ENCODE measurements around the gene RNF227.

DNA sequence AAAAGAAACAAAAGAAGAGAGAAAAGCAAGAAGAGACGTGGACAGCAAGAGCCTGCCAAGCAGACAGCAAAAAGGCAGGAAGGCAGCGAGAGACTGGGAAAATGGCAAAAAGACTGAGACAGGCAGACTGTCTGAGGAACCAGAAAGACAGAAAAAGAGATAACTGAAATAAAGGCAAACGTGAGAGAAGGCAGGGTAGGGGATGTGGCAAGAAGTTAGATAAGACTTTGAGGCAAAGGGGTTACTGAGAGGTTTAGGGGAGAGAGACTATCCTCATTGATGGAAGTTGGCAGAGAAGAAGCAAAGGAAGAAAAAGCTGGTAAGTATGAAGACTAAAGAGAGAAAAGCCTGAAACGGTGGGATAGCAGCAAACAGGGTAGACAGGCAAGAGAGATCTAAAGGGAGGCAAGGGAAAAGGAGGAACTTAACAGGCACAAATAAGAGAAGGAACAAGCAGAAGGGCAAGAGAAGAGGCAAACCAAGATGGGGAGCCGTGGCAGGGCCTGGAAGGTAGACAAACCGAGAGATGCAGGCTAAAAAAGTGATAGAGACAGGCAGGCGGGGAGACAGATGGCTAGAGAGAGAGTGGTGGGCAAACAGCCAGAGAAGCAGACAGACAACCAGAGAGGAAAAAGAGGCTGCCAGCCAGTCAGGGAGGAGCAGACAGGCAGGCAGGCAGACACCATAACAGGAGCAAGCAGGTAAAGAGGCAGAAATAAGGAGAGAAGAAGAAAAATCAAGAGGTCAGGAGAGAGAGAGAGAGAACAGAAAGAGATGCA is 34.6 kb downstream of the RNF227 start:
- TF ChIP-seq, protein P1, sequence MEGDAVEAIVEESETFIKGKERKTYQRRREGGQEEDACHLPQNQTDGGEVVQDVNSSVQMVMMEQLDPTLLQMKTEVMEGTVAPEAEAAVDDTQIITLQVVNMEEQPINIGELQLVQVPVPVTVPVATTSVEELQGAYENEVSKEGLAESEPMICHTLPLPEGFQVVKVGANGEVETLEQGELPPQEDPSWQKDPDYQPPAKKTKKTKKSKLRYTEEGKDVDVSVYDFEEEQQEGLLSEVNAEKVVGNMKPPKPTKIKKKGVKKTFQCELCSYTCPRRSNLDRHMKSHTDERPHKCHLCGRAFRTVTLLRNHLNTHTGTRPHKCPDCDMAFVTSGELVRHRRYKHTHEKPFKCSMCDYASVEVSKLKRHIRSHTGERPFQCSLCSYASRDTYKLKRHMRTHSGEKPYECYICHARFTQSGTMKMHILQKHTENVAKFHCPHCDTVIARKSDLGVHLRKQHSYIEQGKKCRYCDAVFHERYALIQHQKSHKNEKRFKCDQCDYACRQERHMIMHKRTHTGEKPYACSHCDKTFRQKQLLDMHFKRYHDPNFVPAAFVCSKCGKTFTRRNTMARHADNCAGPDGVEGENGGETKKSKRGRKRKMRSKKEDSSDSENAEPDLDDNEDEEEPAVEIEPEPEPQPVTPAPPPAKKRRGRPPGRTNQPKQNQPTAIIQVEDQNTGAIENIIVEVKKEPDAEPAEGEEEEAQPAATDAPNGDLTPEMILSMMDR (IDR thresholded peaks at IDR 0.05; ENCODE audit: low read depth, low read length, poor library complexity, severe bottlenecking), result no peak
- no peak for TF ChIP-seq EZH2phosphoT487 (IDR thresholded peaks at IDR 0.05; ENCODE audit: borderline replicate concordance, low read length)
